GM19193 (cell line): Measurements from ENCODE around the gene PRDX2.
A peak's percentile ranks its signal among the peaks of the same experiment; 100 is the strongest.

Source experiments
- POLR2A ChIP-seq: IDR thresholded peaks from 4 replicates; pipeline ENCODE4 v1.6.1; 2011; ENCODE audit not compliant: insufficient read depth, insufficient read length; ENCODE audit errors: extremely low read depth

PRDX2 gene

GRCh38 chr19:12799742-12800465 is 1.7 kb downstream of the PRDX2 start:
- TF ChIP-seq POLR2A = no peak

- TF ChIP-seq POLR2A = no peak
Measured at GRCh38 chr19:12797141-12797587, 4.4 kb downstream of the PRDX2 start.

- TF ChIP-seq POLR2A = no peak
Measured at GRCh38 chr19:12796146-12797071, 5.2 kb downstream of the PRDX2 start.

GRCh38 chr19:12794971-12795381 is 6.6 kb downstream of the PRDX2 start:
- TF ChIP-seq POLR2A = no peak

GRCh38 chr19:12794196-12794941 is 7.2 kb downstream of the PRDX2 start:
- TF ChIP-seq POLR2A = no peak

GRCh38 chr19:12793290-12794195 is 8.1 kb downstream of the PRDX2 start:
- TF ChIP-seq POLR2A = peak; percentile 84

GRCh38 chr19:12792853-12793289 is 8.7 kb downstream of the PRDX2 start:
- no peak for TF ChIP-seq POLR2A

- peak; percentile 60 for TF ChIP-seq POLR2A
Measured at GRCh38 chr19:12792051-12792852, 9.3 kb downstream of the PRDX2 start.

- TF ChIP-seq POLR2A = peak; percentile 100
Measured at GRCh38 chr19:12791345-12792050, 10.1 kb downstream of the PRDX2 start, which contains the start of gene JUNB. Gene JUNB, plus strand, starts transcription at chr19:12791486. Its CDS starts 286 bp downstream, at chr19:12791772.

GRCh38 chr19:12790628-12791344 is 10.8 kb downstream of the PRDX2 start:
- TF ChIP-seq POLR2A = no peak

- TF ChIP-seq POLR2A = peak; percentile 55
Measured at GRCh38 chr19:12789904-12790619, 11.5 kb downstream of the PRDX2 start.
